Hepatocyte (in vitro differentiated cells): ENCODE measurements around the gene ACTA2. TPM values are rescaled to one million over a fixed set of nuclear protein-coding genes. Genes with fewer than 3 reads are reported as not detected.

Experiments used
- DNase-seq: peaks from one replicate; pipeline ENCODE4 v3.0.0-alpha.2; 2016; ENCODE audit warnings: low spot score
- H2AFZ ChIP-seq: fragments of 200-600 bp; sonication (generic); 2 replicates; pipeline ENCODE4 v1.6.0; 2016; ENCODE audit warnings: antibody characterized with exemption, mild to moderate bottlenecking
- H3K27ac ChIP-seq: fragments of 200-600 bp; sonication (generic); 2 replicates; pipeline ENCODE4 v1.5.1; 2016; ENCODE audit warnings: mild to moderate bottlenecking
- H3K27me3 ChIP-seq: fragments of 200-600 bp; sonication (generic); 2 replicates; pipeline ENCODE4 v1.6.1; 2016
- H3K36me3 ChIP-seq: fragments of 200-600 bp; sonication (generic); replicated peaks from 2 replicates; pipeline ENCODE4 v1.5.1; 2016; ENCODE audit warnings: low read depth; ENCODE audit not compliant: insufficient read depth
- H3K4me1 ChIP-seq: fragments of 200-600 bp; sonication (generic); 2 replicates; pipeline ENCODE4 v1.5.1; 2016; ENCODE audit warnings: mild to moderate bottlenecking, moderate library complexity; ENCODE audit not compliant: insufficient read depth
- H3K4me2 ChIP-seq: fragments of 200-600 bp; sonication (generic); 2 replicates; pipeline ENCODE4 v1.6.0; 2016
- H3K4me3 ChIP-seq: fragments of 200-600 bp; sonication (generic); 2 replicates; pipeline ENCODE4 v1.5.1; 2016; ENCODE audit warnings: mild to moderate bottlenecking
- H3K79me2 ChIP-seq: fragments of 200-600 bp; sonication (generic); 2 replicates; pipeline ENCODE4 v1.6.0; 2017; ENCODE audit warnings: mild to moderate bottlenecking
- H3K9me2 ChIP-seq: fragments of 200-600 bp; sonication (generic); replicated peaks from 2 replicates; pipeline ENCODE4 v1.6.0; 2017; ENCODE audit warnings: mild to moderate bottlenecking; ENCODE audit not compliant: insufficient read depth
- H3K9me3 ChIP-seq: fragments of 200-600 bp; sonication (generic); 2 replicates; pipeline ENCODE4 v1.5.1; 2016; ENCODE audit warnings: low read depth, mild to moderate bottlenecking
- H4K20me1 ChIP-seq: fragments of 200-600 bp; sonication (generic); 2 replicates; pipeline ENCODE4 v1.6.0; 2016; ENCODE audit warnings: mild to moderate bottlenecking; ENCODE audit not compliant: insufficient read depth, poor library complexity, severe bottlenecking
- CTCF ChIP-seq: fragments of 200-600 bp; sonication (generic); IDR thresholded peaks from 2 replicates; pipeline ENCODE4 v1.5.1; 2016; ENCODE audit warnings: antibody characterized with exemption, mild to moderate bottlenecking; ENCODE audit not compliant: poor library complexity
- EZH2 ChIP-seq: fragments of 200-600 bp; sonication (generic); IDR thresholded peaks from 2 replicates; pipeline ENCODE4 v1.6.1; 2016; ENCODE audit warnings: antibody characterized with exemption, mild to moderate bottlenecking, borderline replicate concordance
- EZH2phosphoT487 ChIP-seq: fragments of 200-600 bp; sonication (generic); IDR thresholded peaks from one replicate; pipeline ENCODE4 v1.6.1; 2018; ENCODE audit warnings: antibody characterized with exemption, mild to moderate bottlenecking, low read depth, moderate library complexity; ENCODE audit not compliant: unreplicated experiment, severe bottlenecking
- WGBS: methylation state at CpG from one replicate; pipeline ENCODE4 v1.1.6; 2016; ENCODE audit warnings: low lambda C conversion rate; ENCODE audit errors: missing lambda C conversion rate; 5-methylcytosine and 5-hydroxymethylcytosine counted together
- polyA plus RNA-seq: library from polyadenylated mRNA; unstranded; fragments of >200 nt; fragmentation: Nextera tagmentation; extraction: Ambion mirVana; gene quantifications from 2 replicates; pipeline ENCODE4 v1.2.1, GENCODE V29; 2016
- total RNA-seq: library from RNA; depleted of rRNA; stranded (reverse); fragments of >200 nt; gene quantifications from 2 replicates; pipeline ENCODE4 v1.2.3, GENCODE V29; 2014

ACTA2 gene
- total and polyA plus RNA-seq, 2 experiments from 2014 or later, result 207 to 218 TPM

- Histone ChIP-seq H3K9me2 (no peaks in the 10 kb centered on the region), H3K4me1 (peaks cover 12% of the 10 kb centered on the region), H3K36me3 (no peaks in the 10 kb centered on the region), H2AFZ (peak overlapping the region; percentile 77), H3K27ac (peak overlapping the region; percentile 76), H3K4me3 (peak overlapping the region; percentile 92), H3K9me3 (no peaks in the 10 kb centered on the region), H3K27me3 (no peaks in the 10 kb centered on the region), H3K4me2 (peak overlapping the region; percentile 89), H4K20me1 (no peaks in the 10 kb centered on the region), H3K79me2 (peaks cover 10% of the 10 kb centered on the region)
- TF ChIP-seq EZH2phosphoT487 (no peak), EZH2 (no peak), CTCF (no peak)
- under 1% methylated on average over 37 of the region's 38 CpGs for WGBS
- peak; percentile 64 for DNase-seq
Measured at GRCh38 chr10:88991161-88991898, 38.8 kb upstream of the ACTA2 start.

- Histone ChIP-seq H3K4me1 (peaks cover 12% of the 10 kb centered on the region), H3K27me3 (no peaks in the 10 kb centered on the region), H3K4me2 (peak within 1 kb of the TSS; percentile 89), H3K79me2 (peaks cover 10% of the 10 kb centered on the region), H2AFZ (peak within 1 kb of the TSS; percentile 77), H3K36me3 (no peaks in the 10 kb centered on the region), H3K9me3 (no peaks in the 10 kb centered on the region), H4K20me1 (no peaks in the 10 kb centered on the region), H3K9me2 (no peaks in the 10 kb centered on the region), H3K4me3 (peak within 1 kb of the TSS; percentile 92), H3K27ac (peak within 1 kb of the TSS; percentile 76)
- WGBS, result under 1% methylated on average over 51 of the region's 51 CpGs
- TF ChIP-seq EZH2 (no peak), EZH2phosphoT487 (no peak), CTCF (no peak)
- peak; percentile 65 for DNase-seq
Measured at GRCh38 chr10:88990384-88991160, 38.0 kb upstream of the ACTA2 start, which contains the start of gene FAS. Gene FAS (plus strand): TSS chr10:88990798. CDS start chr10:88990877, 79 bp downstream.

- peaks cover 12% of the 10 kb centered on the region for H3K4me1 ChIP-seq
- WGBS, result 41% methylated on average over 8 of the region's 8 CpGs
- H2AFZ ChIP-seq, result peak overlapping the region; percentile 77
- no peaks in the 10 kb centered on the region for H4K20me1 ChIP-seq
- H3K79me2 ChIP-seq, result peaks cover 10% of the 10 kb centered on the region
- DNase-seq, result peak; percentile 58
- H3K9me2 ChIP-seq, result no peaks in the 10 kb centered on the region
- peak overlapping the region; percentile 89 for H3K4me2 ChIP-seq
- no peak for TF ChIP-seq CTCF
- no peak for TF ChIP-seq EZH2
- no peak for TF ChIP-seq EZH2phosphoT487
- no peaks in the 10 kb centered on the region for H3K27me3 ChIP-seq
- no peaks in the 10 kb centered on the region for H3K9me3 ChIP-seq
- peak overlapping the region; percentile 76 for H3K27ac ChIP-seq
- no peaks in the 10 kb centered on the region for H3K36me3 ChIP-seq
- H3K4me3 ChIP-seq, result peak overlapping the region; percentile 92
Measured at GRCh38 chr10:88989824-88990383, 37.3 kb upstream of the ACTA2 start.
